ENCODE results near the gene MAGI1. TPM values are rescaled to one million over a fixed set of nuclear protein-coding genes. Genes with fewer than 3 reads are reported as not detected.

MAGI1 gene
- total RNA-seq, 2 experiments from 2014 or later: 0.29 to 4.3 TPM

DNA sequence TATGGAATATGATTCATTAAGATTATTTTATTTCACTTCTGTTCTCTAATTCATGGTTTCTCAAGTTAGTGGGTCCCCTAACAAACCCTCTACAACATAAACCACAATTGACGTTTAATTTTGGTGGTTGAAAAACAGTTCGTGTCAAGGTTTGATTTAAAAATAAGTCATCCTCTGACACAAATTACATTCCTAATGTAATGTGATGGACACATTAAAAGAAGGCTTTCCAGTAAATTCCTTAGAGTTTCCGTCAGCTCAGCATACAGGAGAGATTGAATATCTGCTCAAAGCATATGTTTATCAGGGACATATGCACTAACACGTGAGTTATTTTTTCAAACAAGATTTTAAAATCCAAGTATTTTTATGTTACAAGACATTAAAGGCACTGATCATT, 724.4 kb downstream of the MAGI1 start:
- H3K27ac Mint-ChIP-seq: no peak overlapping the region
- H3K4me3 Mint-ChIP-seq: no peak overlapping the region
- H3K4me1 Mint-ChIP-seq: no peaks in the 10 kb centered on the region
- no peak for ATAC-seq
- H3K36me3 Mint-ChIP-seq: no peaks in the 10 kb centered on the region
- peaks cover 3% of the 10 kb centered on the region for H3K9me3 Mint-ChIP-seq (ENCODE audit: low read depth)
- no peak for DNase-seq
- CTCF ChIA-PET: no interaction called here
- H3K27me3 Mint-ChIP-seq: no peaks in the 10 kb centered on the region

DNA sequence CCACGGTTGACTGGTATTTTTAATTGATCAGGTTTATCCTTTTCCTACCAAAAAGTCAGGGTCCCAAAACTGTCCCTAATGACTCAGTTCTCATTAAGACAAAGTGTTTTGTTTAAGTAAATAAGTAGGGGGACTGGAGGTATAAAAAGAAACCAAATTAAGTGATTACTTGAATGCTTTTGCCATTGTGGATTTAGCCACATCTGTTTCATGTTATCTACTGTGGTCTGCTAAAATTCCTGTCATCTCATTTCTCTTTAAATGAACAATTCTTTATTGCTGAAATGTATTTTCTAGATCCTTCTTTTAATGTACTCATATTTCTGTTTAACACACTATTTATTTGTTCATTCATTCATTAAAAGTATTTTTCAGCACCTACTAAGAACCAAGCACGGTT, 725.1 kb downstream of the MAGI1 start:
- no peak overlapping the region for H3K27ac Mint-ChIP-seq
- H3K4me3 Mint-ChIP-seq: no peak overlapping the region
- H3K36me3 Mint-ChIP-seq: no peaks in the 10 kb centered on the region
- DNase-seq (no peak), ATAC-seq (no peak)
- H3K4me1 Mint-ChIP-seq: no peaks in the 10 kb centered on the region
- H3K9me3 Mint-ChIP-seq (ENCODE audit: low read depth): peaks cover 3% of the 10 kb centered on the region
- CTCF ChIA-PET: no interaction called here
- H3K27me3 Mint-ChIP-seq: no peaks in the 10 kb centered on the region

DNA sequence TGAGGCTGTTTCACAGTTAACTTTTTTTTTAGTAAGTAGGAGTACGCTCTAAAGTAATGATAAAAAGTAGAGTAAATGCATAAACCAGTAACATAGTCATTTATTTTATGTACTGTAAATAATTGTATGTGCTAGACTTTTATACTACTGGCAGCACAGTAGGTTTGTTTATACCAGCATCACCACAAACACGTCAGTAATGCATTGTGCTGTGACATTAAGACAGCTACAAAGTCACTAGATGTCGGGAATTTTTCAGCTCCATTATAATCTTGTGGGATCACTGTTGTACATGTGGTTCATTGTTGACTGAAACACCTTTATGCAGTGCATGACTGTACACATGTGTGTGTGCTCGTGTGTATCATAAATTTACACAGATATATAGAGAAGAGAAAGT, 732.9 kb downstream of the MAGI1 start:
- no peaks in the 10 kb centered on the region for H3K36me3 Mint-ChIP-seq
- ATAC-seq (no peak), DNase-seq (no peak)
- H3K27ac Mint-ChIP-seq: no peak overlapping the region
- H3K9me3 Mint-ChIP-seq (ENCODE audit: low read depth): peaks cover 6% of the 10 kb centered on the region
- no peaks in the 10 kb centered on the region for H3K27me3 Mint-ChIP-seq
- H3K4me1 Mint-ChIP-seq: no peaks in the 10 kb centered on the region
- CTCF ChIA-PET: no interaction called here
- H3K4me3 Mint-ChIP-seq: no peak overlapping the region

Other genes with a start within 250 kb of the MAGI1 start
- 10 to 100 TPM; 14.5 to 15.6 TPM for gene SLC25A26, start 182.1 kb upstream of the MAGI1 start, total RNA-seq